Daoy (cell line): ENCODE measurements around the gene TMEM51. TPM values are rescaled to one million over a fixed set of nuclear protein-coding genes. Genes with fewer than 3 reads are reported as not detected.
A peak's percentile ranks its signal among the peaks of the same experiment; 100 is the strongest.

Source experiments
- DNase-seq: peaks from one replicate; pipeline ENCODE4 v3.0.0-alpha.2; 2015; ENCODE audit warnings: low read depth
- total RNA-seq: library from RNA; depleted of rRNA; stranded (reverse); fragments of >200 nt; shearing (Covaris generic); gene quantifications from 2 replicates; pipeline ENCODE4 v1.2.3, GENCODE V29; 2014

The TMEM51 gene
- total RNA-seq, 1 experiment from 2014 or later = 18.4 TPM

GRCh38 chr1:15218287-15219279 lies 65.0 kb downstream of the TMEM51 start:
- DNase-seq = peak; percentile 67

GRCh38 chr1:15219280-15220023 lies 65.9 kb downstream of the TMEM51 start:
- DNase-seq = no peak

- DNase-seq = no peak
Measured at GRCh38 chr1:15220024-15220392, 66.5 kb downstream of the TMEM51 start.

GRCh38 chr1:15220825-15221431 lies 67.4 kb downstream of the TMEM51 start:
- DNase-seq = no peak

- DNase-seq = no peak
Measured at GRCh38 chr1:15222653-15223303, 69.2 kb downstream of the TMEM51 start.

- no peak for DNase-seq
Measured at GRCh38 chr1:15224259-15224869, 70.8 kb downstream of the TMEM51 start.

- DNase-seq = no peak
Measured at GRCh38 chr1:15224974-15225373, 71.4 kb downstream of the TMEM51 start.

GRCh38 chr1:15225461-15225860 lies 71.9 kb downstream of the TMEM51 start:
- DNase-seq = no peak

- DNase-seq = no peak
Measured at GRCh38 chr1:15226388-15227255, 73.1 kb downstream of the TMEM51 start.

GRCh38 chr1:15229707-15230131 lies 76.2 kb downstream of the TMEM51 start:
- no peak for DNase-seq

GRCh38 chr1:15231714-15232201 lies 78.2 kb downstream of the TMEM51 start:
- DNase-seq = no peak

GRCh38 chr1:15233689-15234088 lies 80.1 kb downstream of the TMEM51 start:
- no peak for DNase-seq

GRCh38 chr1:15236321-15236721 lies 82.8 kb downstream of the TMEM51 start:
- DNase-seq = peak; percentile 43

GRCh38 chr1:15236746-15237145 lies 83.2 kb downstream of the TMEM51 start:
- no peak for DNase-seq

GRCh38 chr1:15238789-15239188 lies 85.2 kb downstream of the TMEM51 start:
- no peak for DNase-seq

GRCh38 chr1:15242766-15243165 lies 89.2 kb downstream of the TMEM51 start:
- DNase-seq = no peak

- no peak for DNase-seq
Measured at GRCh38 chr1:15243275-15244043, 89.9 kb downstream of the TMEM51 start.

GRCh38 chr1:15244813-15245212 lies 91.3 kb downstream of the TMEM51 start:
- no peak for DNase-seq

GRCh38 chr1:15245593-15246360 lies 92.2 kb downstream of the TMEM51 start:
- DNase-seq = no peak
